Thoracic aorta (tissue), 2 donors: ENCODE data around the gene KCTD5. TPM values are rescaled to one million over a fixed set of nuclear protein-coding genes. Genes with fewer than 3 reads are reported as not detected.
"Not testable (repeated sequence)": the region's sequence is repeated elsewhere in the genome, so short reads cannot be mapped to it uniquely, and the experiment has no call there.

ENCODE experiments used
- ATAC-seq: fragments of 150-250 bp; one replicate; pipeline ENCODE4 v1.8.0; 2017; ENCODE audit warnings: low read depth; ENCODE audit not compliant: insufficient number of reproducible peaks, low FRiP score
- DNase-seq: peaks from one replicate; pipeline ENCODE4 v3.0.0-alpha.2; 2020; ENCODE audit warnings: low spot score
- H3K27ac ChIP-seq, 2 donors: fragments of 200-600 bp; sonication (generic); 1 replicate in 1 of 2; 2 replicates in 1 of 2; pipeline ENCODE4 v1.5.1; 2016; ENCODE audit warnings: mild to moderate bottlenecking in 2 of 2, moderate library complexity in 2 of 2
- H3K27me3 ChIP-seq: fragments of 200-600 bp; sonication (generic); replicated peaks from 2 replicates; pipeline ENCODE4 v1.6.0; 2016; ENCODE audit warnings: mild to moderate bottlenecking; ENCODE audit not compliant: insufficient read depth
- H3K36me3 ChIP-seq: fragments of 200-600 bp; sonication (generic); one replicate; pipeline ENCODE4 v1.5.1; 2016
- H3K4me1 ChIP-seq, 2 donors: fragments of 200-600 bp; sonication (generic); 1 replicate in 1 of 2; 2 replicates in 1 of 2; pipeline versions ENCODE4 v1.5.1 to v1.6.0; 2016; ENCODE audit warnings: low read depth in 2 of 2, mild to moderate bottlenecking in 1 of 2; ENCODE audit not compliant: control insufficient read depth in 1 of 2
- H3K4me3 ChIP-seq: fragments of 200-600 bp; sonication (generic); 2 replicates; pipeline ENCODE4 v1.5.1; 2016; ENCODE audit warnings: mild to moderate bottlenecking
- H3K9me3 ChIP-seq: fragments of 200-600 bp; sonication (generic); 2 replicates; pipeline ENCODE4 v1.5.1; 2016
- total RNA-seq, 2 donors: library from RNA; depleted of rRNA; stranded (reverse); fragments of >200 nt; gene quantifications; one replicate each; pipeline versions ENCODE4 v1.1.0 to v1.2.3, GENCODE V29; 2016
- TF ChIP-seq, protein P1 (sequence below): fragments of 200-600 bp; sonication (generic); IDR thresholded peaks from one replicate; pipeline ENCODE4 v1.5.1; 2019; ENCODE audit warnings: antibody characterized with exemption

Gene KCTD5
- total RNA-seq, 2 donors from 2014 or later, result 13.8 to 19.2 TPM

GRCh38 chr16:2691491-2692248 lies 9.3 kb downstream of the KCTD5 start:
- Histone ChIP-seq H3K36me3 (peaks cover under 1% of the 10 kb centered on the region), H3K4me1 (peaks cover 0 to 5% of the 10 kb centered on the region in 2 donors)
- ATAC-seq, result no peak

GRCh38 chr16:2692251-2692947 lies 10.1 kb downstream of the KCTD5 start:
- no peak overlapping the region for H3K4me3 ChIP-seq
- H3K4me1 ChIP-seq, result peaks cover 0 to 5% of the 10 kb centered on the region in 2 donors
- ATAC-seq (no peak), DNase-seq (no peak)
- no peak overlapping the region for H3K27ac ChIP-seq
- peaks cover 8% of the 10 kb centered on the region for H3K36me3 ChIP-seq
- no peaks in the 10 kb centered on the region for H3K27me3 ChIP-seq
- no peaks in the 10 kb centered on the region for H3K9me3 ChIP-seq
- TF ChIP-seq, protein P1, sequence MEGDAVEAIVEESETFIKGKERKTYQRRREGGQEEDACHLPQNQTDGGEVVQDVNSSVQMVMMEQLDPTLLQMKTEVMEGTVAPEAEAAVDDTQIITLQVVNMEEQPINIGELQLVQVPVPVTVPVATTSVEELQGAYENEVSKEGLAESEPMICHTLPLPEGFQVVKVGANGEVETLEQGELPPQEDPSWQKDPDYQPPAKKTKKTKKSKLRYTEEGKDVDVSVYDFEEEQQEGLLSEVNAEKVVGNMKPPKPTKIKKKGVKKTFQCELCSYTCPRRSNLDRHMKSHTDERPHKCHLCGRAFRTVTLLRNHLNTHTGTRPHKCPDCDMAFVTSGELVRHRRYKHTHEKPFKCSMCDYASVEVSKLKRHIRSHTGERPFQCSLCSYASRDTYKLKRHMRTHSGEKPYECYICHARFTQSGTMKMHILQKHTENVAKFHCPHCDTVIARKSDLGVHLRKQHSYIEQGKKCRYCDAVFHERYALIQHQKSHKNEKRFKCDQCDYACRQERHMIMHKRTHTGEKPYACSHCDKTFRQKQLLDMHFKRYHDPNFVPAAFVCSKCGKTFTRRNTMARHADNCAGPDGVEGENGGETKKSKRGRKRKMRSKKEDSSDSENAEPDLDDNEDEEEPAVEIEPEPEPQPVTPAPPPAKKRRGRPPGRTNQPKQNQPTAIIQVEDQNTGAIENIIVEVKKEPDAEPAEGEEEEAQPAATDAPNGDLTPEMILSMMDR, result no peak

More at GRCh38 chr16:2691491-2692248, 9.3 kb downstream of the KCTD5 start:
- Histone ChIP-seq H3K27ac (no peak overlapping the region), H3K4me3 (no peak overlapping the region), H3K27me3 (no peaks in the 10 kb centered on the region), H3K9me3 (no peaks in the 10 kb centered on the region)
- TF ChIP-seq, protein P1, result no peak
- no peak for DNase-seq

- H3K27ac ChIP-seq, result no peak overlapping the region
- ATAC-seq (no peak), DNase-seq (no peak)
- peaks cover 13% of the 10 kb centered on the region for H3K36me3 ChIP-seq
- no peaks in the 10 kb centered on the region for H3K4me1 ChIP-seq
- no peaks in the 10 kb centered on the region for H3K27me3 ChIP-seq
- no peak overlapping the region for H3K4me3 ChIP-seq
- H3K9me3 ChIP-seq, result no peaks in the 10 kb centered on the region
- TF ChIP-seq, protein P1, result no peak
These were observed 10.8 kb downstream of the KCTD5 start for GRCh38 chr16:2692948-2693651.

- H3K9me3 ChIP-seq, H3K4me3 ChIP-seq, H3K27ac ChIP-seq, ATAC-seq, DNase-seq, H3K4me1 ChIP-seq, H3K27me3 ChIP-seq: not testable (repeated sequence)
- peaks cover 46% of the 10 kb centered on the region for H3K36me3 ChIP-seq
These were observed 14.4 kb downstream of the KCTD5 start for GRCh38 chr16:2696601-2697250.

DNA sequence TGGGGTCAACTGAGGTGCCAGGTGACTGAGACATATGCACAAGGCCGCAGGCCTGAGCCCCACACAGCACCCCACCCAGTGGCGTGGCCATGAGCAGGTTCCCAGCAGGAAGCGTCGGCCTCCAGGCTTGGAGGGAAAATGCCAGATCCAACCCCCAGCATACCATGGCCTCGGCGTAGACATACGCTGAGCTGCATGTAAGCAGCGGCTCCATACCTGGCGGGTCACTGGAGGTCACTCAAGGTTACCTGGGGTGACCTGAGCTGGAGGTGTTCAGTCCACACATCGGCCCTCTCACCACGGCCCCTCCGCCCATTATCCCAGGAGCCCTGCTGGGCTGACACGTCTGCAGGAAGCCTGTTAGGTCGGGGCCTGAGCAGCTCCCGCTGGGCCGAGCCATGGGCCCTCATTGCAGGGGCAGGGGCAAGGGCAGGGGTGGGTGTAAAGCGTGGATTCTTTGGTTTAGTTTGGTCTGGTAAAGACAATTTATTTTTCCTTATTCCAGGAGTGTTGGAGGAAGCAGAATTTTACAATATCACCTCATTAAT lies 15.2 kb downstream of the KCTD5 start:
- Histone ChIP-seq H3K4me3 (no peak overlapping the region), H3K9me3 (no peaks in the 10 kb centered on the region), H3K4me1 (no peaks in the 10 kb centered on the region), H3K36me3 (peaks cover 52% of the 10 kb centered on the region), H3K27ac (no peak overlapping the region), H3K27me3 (no peaks in the 10 kb centered on the region)
- ATAC-seq (no peak), DNase-seq (no peak)
- TF ChIP-seq, protein P1, result no peak
